Mammary epithelial cell (primary cell): ENCODE measurements around the gene EMSY.

Experiments used
- EZH2 ChIP-seq: IDR thresholded peaks from 2 replicates; pipeline ENCODE4 v1.6.1; 2012; ENCODE audit warnings: low read length, inconsistent platforms, borderline replicate concordance
- TF ChIP-seq, protein P1 (sequence below), 2 donors: IDR thresholded peaks in 1 of 2; conservative IDR thresholded peaks in 1 of 2; 2 replicates each; pipeline ENCODE4 v1.5.1; 2011 to 2012; ENCODE audit warnings: inconsistent platforms in 2 of 2, low read length in 2 of 2, mild to moderate bottlenecking in 2 of 2, control low read depth in 1 of 2, low read depth in 1 of 2; ENCODE audit not compliant: insufficient read depth in 1 of 2; ENCODE audit errors: extremely low read depth in 1 of 2

GRCh38 chr11:76558473-76558872, 113.7 kb downstream of the EMSY start:
- TF ChIP-seq EZH2, result no peak
- TF ChIP-seq, protein P1, sequence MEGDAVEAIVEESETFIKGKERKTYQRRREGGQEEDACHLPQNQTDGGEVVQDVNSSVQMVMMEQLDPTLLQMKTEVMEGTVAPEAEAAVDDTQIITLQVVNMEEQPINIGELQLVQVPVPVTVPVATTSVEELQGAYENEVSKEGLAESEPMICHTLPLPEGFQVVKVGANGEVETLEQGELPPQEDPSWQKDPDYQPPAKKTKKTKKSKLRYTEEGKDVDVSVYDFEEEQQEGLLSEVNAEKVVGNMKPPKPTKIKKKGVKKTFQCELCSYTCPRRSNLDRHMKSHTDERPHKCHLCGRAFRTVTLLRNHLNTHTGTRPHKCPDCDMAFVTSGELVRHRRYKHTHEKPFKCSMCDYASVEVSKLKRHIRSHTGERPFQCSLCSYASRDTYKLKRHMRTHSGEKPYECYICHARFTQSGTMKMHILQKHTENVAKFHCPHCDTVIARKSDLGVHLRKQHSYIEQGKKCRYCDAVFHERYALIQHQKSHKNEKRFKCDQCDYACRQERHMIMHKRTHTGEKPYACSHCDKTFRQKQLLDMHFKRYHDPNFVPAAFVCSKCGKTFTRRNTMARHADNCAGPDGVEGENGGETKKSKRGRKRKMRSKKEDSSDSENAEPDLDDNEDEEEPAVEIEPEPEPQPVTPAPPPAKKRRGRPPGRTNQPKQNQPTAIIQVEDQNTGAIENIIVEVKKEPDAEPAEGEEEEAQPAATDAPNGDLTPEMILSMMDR (conservative IDR thresholded peaks at IDR 0.05 in 1 of 2, IDR thresholded peaks at IDR 0.05 in 1 of 2; ENCODE audit: extremely low read depth in 1 of 2, insufficient read depth in 1 of 2, low read depth in 1 of 2, low read length in 2 of 2), result no peak
